Measurements from ENCODE around the gene KCNN2. TPM values are rescaled to one million over a fixed set of nuclear protein-coding genes. Genes with fewer than 3 reads are reported as not detected.

The KCNN2 gene
- total RNA-seq, 2 donors from 2014 or later: not detected

- no peak for TF ChIP-seq CTCF (IDR thresholded peaks at IDR 0.05)
- no peak for ATAC-seq (ENCODE audit: insufficient number of reproducible peaks, low FRiP score, low read depth)
- H3K4me1 ChIP-seq (ENCODE audit: control insufficient read depth in 1 of 2, low read depth in 2 of 2): no peaks in the 10 kb centered on the region
- no peak overlapping the region for H3K27ac ChIP-seq
- no peak for DNase-seq (ENCODE audit: low spot score)
- no peak overlapping the region for H3K4me3 ChIP-seq
- no peaks in the 10 kb centered on the region for H3K9me3 ChIP-seq
- no peaks in the 10 kb centered on the region for H3K27me3 ChIP-seq (replicated peaks; ENCODE audit: insufficient read depth)
- no peaks in the 10 kb centered on the region for H3K36me3 ChIP-seq
Observed at GRCh38 chr5:114319236-114319635, 42.6 kb upstream of the KCNN2 start.

GRCh38 chr5:114319821-114320220 lies 42.0 kb upstream of the KCNN2 start:
- no peak for TF ChIP-seq CTCF (IDR thresholded peaks at IDR 0.05)
- no peaks in the 10 kb centered on the region for H3K27me3 ChIP-seq (replicated peaks; ENCODE audit: insufficient read depth)
- H3K4me3 ChIP-seq: no peak overlapping the region
- no peaks in the 10 kb centered on the region for H3K9me3 ChIP-seq
- DNase-seq (ENCODE audit: low spot score): no peak
- no peak for ATAC-seq (ENCODE audit: insufficient number of reproducible peaks, low FRiP score, low read depth)
- no peaks in the 10 kb centered on the region for H3K4me1 ChIP-seq (ENCODE audit: control insufficient read depth in 1 of 2, low read depth in 2 of 2)
- no peaks in the 10 kb centered on the region for H3K36me3 ChIP-seq
- H3K27ac ChIP-seq: no peak overlapping the region

DNA sequence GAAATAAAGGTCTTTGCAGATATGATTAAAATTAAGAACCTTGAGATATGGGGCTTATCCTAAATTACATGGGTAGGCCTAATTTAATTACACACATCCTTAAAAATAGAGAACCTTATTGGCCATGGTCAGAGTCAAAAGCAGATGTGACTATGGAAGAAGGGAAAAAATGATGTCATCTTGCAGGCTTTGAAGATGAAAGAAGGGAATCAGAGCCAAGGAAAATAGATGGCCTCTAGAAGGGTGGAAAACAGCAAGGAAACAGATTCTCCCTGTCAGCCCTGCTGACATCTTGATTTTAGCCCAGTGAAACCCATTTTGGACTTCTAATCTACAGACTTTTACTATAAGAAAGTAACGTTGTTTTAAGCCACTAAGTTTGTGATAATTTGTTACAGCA lies 37.6 kb upstream of the KCNN2 start:
- no peak for ATAC-seq (ENCODE audit: insufficient number of reproducible peaks, low FRiP score, low read depth)
- DNase-seq (ENCODE audit: low spot score): no peak
- H3K4me3 ChIP-seq: no peak overlapping the region
- no peaks in the 10 kb centered on the region for H3K36me3 ChIP-seq
- H3K27me3 ChIP-seq (replicated peaks; ENCODE audit: insufficient read depth): no peaks in the 10 kb centered on the region
- TF ChIP-seq CTCF (IDR thresholded peaks at IDR 0.05): no peak
- H3K9me3 ChIP-seq: no peaks in the 10 kb centered on the region
- H3K4me1 ChIP-seq (ENCODE audit: control insufficient read depth in 1 of 2, low read depth in 2 of 2): no peaks in the 10 kb centered on the region
- H3K27ac ChIP-seq: no peak overlapping the region

DNA sequence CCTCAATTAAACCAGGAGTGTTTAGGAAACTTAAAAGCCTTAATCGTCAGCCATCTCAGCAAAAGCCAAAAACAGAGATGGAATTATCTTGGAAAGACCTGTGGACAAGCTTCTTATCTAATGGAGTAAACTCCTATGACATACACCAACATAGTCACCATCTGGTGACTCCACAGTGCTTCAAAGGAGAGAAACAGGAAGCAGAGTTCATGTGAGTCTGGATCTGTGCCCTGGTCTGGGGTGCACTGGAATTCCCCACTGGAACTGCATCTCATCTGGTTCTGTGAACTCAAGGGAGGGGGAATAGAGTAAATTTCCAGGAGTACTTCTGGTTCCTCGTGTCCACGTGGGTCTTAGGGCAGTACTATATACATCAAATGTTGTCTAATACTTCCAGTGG lies 36.3 kb upstream of the KCNN2 start:
- DNase-seq (ENCODE audit: low spot score) (no peak), ATAC-seq (ENCODE audit: insufficient number of reproducible peaks, low FRiP score, low read depth) (no peak)
- no peak for TF ChIP-seq CTCF (IDR thresholded peaks at IDR 0.05)
- H3K27ac ChIP-seq: no peak overlapping the region
- H3K4me1 ChIP-seq (ENCODE audit: control insufficient read depth in 1 of 2, low read depth in 2 of 2): no peaks in the 10 kb centered on the region
- no peaks in the 10 kb centered on the region for H3K27me3 ChIP-seq (replicated peaks; ENCODE audit: insufficient read depth)
- H3K9me3 ChIP-seq: no peaks in the 10 kb centered on the region
- H3K36me3 ChIP-seq: no peaks in the 10 kb centered on the region
- H3K4me3 ChIP-seq: no peak overlapping the region

DNA sequence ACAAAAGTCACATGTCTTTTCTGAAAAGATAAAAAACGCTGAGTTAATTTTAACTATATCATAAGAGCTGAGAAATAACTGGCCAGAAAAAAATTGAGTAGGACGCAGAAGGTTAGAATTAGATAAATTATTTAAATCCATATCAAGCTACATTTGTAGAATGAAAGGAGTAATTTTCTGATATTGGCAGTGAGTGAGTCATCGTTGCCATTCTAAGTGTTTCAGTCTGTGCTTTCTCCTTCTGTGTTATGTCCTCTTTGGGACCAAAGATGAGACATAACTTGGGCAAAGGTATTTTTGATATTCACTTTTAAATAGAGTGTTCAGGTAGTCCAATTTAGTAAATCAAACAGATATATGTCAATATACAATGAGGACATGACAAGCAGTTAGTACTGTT lies 34.4 kb upstream of the KCNN2 start:
- Histone ChIP-seq H3K4me3 (no peak overlapping the region), H3K4me1 (ENCODE audit: control insufficient read depth in 1 of 2, low read depth in 2 of 2) (no peaks in the 10 kb centered on the region), H3K27me3 (replicated peaks; ENCODE audit: insufficient read depth) (no peaks in the 10 kb centered on the region), H3K27ac (no peak overlapping the region), H3K36me3 (no peaks in the 10 kb centered on the region), H3K9me3 (no peaks in the 10 kb centered on the region)
- DNase-seq (ENCODE audit: low spot score) (no peak), ATAC-seq (ENCODE audit: insufficient number of reproducible peaks, low FRiP score, low read depth) (no peak)
- TF ChIP-seq CTCF (IDR thresholded peaks at IDR 0.05): no peak

Measured in thoracic aorta (tissue), 2 donors.